NOMO-1 treated with DMSO at 0.1 percent for 48 hours (cell line): ENCODE measurements around the gene ANTXRL.
"Not testable (repeated sequence)": the region's sequence is repeated elsewhere in the genome, so short reads cannot be mapped to it uniquely, and the experiment has no call there.

Experiments used
- DNase-seq: peaks from one replicate; lab custom pipeline; 2025; ENCODE audit not compliant: unreplicated experiment; lab: John Stamatoyannopoulos, UW

Gene ANTXRL

GRCh38 chr10:46327685-46328084, 40.9 kb downstream of the ANTXRL start:
- DNase-seq, result no peak

GRCh38 chr10:46328853-46329689, 42.3 kb downstream of the ANTXRL start:
- DNase-seq, result no peak

- no peak for DNase-seq
Observed at GRCh38 chr10:46329690-46330016, 42.9 kb downstream of the ANTXRL start.

DNA sequence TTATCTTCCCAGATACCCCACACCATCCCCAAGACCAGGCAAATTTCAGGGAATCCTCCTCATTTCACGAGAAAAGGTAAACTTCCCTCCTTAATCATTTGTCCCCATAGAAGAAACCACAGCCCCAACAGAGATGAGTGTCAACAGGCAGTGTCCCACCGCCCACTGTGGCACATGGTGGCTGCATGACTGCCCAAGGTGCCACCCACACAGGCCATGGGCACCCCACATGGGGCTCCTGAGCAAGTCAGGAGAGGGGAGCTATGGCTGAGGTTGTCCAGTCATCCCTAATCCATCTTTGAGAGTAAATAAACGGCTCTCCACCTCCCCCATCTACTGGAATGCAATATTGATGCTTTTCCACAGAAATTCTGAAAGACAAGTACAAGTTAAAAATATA, 44.1 kb downstream of the ANTXRL start:
- no peak for DNase-seq

DNA sequence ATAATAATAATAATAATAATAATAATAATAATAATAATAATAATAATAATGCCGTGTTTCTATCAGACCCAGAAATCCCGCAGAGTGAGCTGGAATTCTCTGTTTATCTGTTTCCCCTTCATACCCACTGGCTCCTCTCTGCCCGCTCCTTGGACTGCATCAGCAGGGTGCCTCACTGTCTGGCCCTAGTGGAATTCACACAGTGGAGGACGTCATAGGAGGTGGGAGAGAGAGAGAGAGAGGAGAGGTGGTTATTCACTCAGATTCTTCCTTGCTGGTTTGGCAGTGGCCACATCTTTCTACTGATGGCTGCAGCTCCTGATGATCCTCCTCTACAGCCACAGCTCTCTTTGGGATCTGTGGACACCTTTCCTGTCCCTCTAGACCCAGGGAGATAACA, 78.7 kb downstream of the ANTXRL start:
- DNase-seq, result not testable (repeated sequence)

GRCh38 chr10:46367209-46367608, 80.4 kb downstream of the ANTXRL start:
- not testable (repeated sequence) for DNase-seq

DNA sequence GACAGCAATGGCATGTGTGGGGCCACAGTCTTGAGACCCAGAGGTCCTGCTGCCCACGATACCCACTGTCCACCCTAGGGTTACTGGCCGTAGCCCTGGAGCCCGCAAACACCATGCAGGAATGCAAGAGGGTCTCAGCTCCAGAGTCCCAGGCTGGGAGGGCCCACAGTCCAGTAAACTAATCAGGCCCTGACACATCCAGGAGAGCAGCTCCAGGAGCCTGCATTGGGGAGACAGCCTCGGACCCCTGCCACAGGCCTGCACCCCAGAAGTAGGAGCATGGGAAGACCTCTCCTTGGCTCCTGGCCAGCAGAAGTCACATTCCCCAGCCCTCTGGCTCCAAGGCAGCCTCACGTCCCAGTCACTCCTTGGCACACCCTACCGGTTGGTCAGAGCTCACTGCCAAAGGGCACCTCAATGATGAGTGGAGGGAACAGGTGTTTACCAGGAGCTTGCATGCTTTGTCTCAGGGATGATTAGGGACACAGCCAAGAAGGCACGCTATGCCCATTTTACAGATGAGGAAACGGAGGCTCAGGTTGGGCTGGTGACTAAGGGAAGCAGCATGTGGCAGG, 81.0 kb downstream of the ANTXRL start:
- DNase-seq, result not testable (repeated sequence)

DNA sequence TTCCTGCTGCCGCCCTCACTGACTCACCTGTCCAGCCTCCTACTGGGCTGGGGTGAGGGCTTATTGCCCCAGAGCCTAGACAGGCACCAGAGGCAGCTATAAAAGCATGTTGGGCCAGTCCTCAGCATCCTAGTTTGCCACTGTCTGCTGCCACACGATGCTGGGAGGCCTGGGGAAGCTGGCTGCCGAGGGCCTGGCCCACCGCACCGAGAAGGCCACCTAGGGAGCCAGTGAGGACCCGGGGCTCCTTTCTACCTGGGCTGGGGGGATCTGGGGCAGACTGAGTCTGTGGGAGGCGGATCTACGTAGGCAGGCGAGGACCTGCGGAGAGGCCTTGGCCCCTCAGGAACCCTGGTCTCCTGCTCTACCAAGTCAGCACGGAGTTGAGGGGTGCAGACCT, 82.2 kb downstream of the ANTXRL start:
- not testable (repeated sequence) for DNase-seq

GRCh38 chr10:46374410-46374809, 87.6 kb downstream of the ANTXRL start:
- not testable (repeated sequence) for DNase-seq

DNA sequence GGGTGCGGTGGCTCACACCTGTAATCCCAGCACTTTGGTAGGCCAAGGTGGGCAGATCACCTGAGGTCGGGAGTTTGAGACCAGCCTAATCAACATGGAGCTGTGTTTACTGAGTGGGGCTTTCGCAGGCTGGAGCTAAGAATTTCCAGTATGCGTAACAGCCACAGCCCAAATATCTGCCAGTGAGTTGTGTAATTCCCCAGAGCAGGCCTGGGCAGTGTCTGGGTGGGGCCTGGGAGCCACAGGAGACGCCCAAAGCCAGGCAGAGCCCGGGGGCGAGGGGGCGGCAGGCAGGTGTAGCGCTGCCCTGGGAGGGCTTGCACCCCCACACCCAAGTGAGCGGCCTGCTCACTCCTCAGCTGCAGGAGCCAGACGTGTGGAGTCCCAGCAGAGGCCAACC, 88.6 kb downstream of the ANTXRL start, which contains the start of gene ANXA8L1:
Gene ANXA8L1 (plus strand): TSS at position 371 of the 400 bp plus-strand sequence. CDS start 76 bp downstream, outside the sequence.
- DNase-seq, result not testable (repeated sequence)

- DNase-seq, result not testable (repeated sequence)
Observed at GRCh38 chr10:46377022-46377421, 90.2 kb downstream of the ANTXRL start.

DNA sequence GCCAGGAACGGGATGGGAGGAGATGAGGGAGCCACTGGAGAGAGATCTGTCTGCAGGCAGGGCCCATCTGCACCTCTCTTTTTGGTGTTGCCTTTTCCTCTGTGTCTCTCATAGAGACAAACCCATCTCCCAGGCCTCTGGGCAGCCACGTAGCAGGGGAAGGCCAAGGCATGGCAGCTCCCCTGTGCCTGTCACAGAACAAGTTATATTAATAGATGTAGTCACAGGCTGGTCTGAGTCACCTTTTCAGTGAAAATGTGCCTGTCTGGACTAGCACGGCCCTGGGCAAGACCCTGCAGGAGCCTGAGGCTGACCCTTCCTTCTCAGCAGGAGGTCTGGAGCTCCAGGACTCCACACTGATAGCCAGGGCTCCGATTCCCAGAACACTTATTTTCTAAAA, 90.9 kb downstream of the ANTXRL start:
- DNase-seq, result not testable (repeated sequence)

- not testable (repeated sequence) for DNase-seq
Observed at GRCh38 chr10:46378108-46378507, 91.3 kb downstream of the ANTXRL start.

- not testable (repeated sequence) for DNase-seq
Observed at GRCh38 chr10:46379233-46379848, 92.5 kb downstream of the ANTXRL start.
